Nephron (organoid): ENCODE measurements around the gene DLGAP4.

Source experiments
- H3K27ac Mint-ChIP-seq, 3 experiments: 2 replicates each; pipeline ENCODE4 v1.8.0; 2020; ENCODE audit warnings: mixed read lengths in 3 of 3, mild to moderate bottlenecking in 2 of 3, moderate library complexity in 1 of 3
- H3K27me3 Mint-ChIP-seq: 2 replicates; pipeline ENCODE4 v1.8.0; 2021; ENCODE audit warnings: low read depth, mild to moderate bottlenecking, moderate library complexity, mixed read lengths
- H3K36me3 Mint-ChIP-seq: 2 replicates; pipeline ENCODE4 v1.8.0; 2020; ENCODE audit warnings: low read depth, mixed read lengths
- H3K4me1 Mint-ChIP-seq: 2 replicates; pipeline ENCODE4 v1.8.0; 2020; ENCODE audit warnings: mixed read lengths
- H3K4me3 Mint-ChIP-seq, 3 experiments: 2 replicates each; pipeline ENCODE4 v1.8.0; 2020; ENCODE audit warnings: mild to moderate bottlenecking in 3 of 3, mixed read lengths in 3 of 3, moderate library complexity in 2 of 3
- H3K9me3 Mint-ChIP-seq: 2 replicates; pipeline ENCODE4 v1.8.0; 2020; ENCODE audit warnings: mixed read lengths
- CTCF ChIP-seq, 3 experiments: fragments of 200-600 bp; sonication (generic); IDR thresholded peaks; one replicate each; pipeline ENCODE4 v1.5.0; 2021; ENCODE audit warnings: antibody characterized with exemption in 3 of 3; ENCODE audit not compliant: unreplicated experiment in 3 of 3

The DLGAP4 gene

GRCh38 chr20:36424314-36424713 is 118.2 kb downstream of the DLGAP4 start:
- Mint-ChIP-seq H3K4me1 (no peaks in the 10 kb centered on the region), H3K4me3 (no peak overlapping the region), H3K27me3 (peaks cover 7% of the 10 kb centered on the region), H3K27ac (no peak overlapping the region), H3K36me3 (no peaks in the 10 kb centered on the region), H3K9me3 (no peaks in the 10 kb centered on the region)
- no peak for TF ChIP-seq CTCF (IDR thresholded peaks at IDR 0.05; ENCODE audit: unreplicated experiment in 3 of 3)

GRCh38 chr20:36425166-36425565 is 119.0 kb downstream of the DLGAP4 start:
- H3K36me3 Mint-ChIP-seq = no peaks in the 10 kb centered on the region
- no peak overlapping the region for H3K27ac Mint-ChIP-seq
- peaks cover 7% of the 10 kb centered on the region for H3K27me3 Mint-ChIP-seq
- no peaks in the 10 kb centered on the region for H3K4me1 Mint-ChIP-seq
- no peaks in the 10 kb centered on the region for H3K9me3 Mint-ChIP-seq
- TF ChIP-seq CTCF (IDR thresholded peaks at IDR 0.05; ENCODE audit: unreplicated experiment in 3 of 3) = no peak
- H3K4me3 Mint-ChIP-seq = no peak overlapping the region

GRCh38 chr20:36431604-36432003 is 125.5 kb downstream of the DLGAP4 start:
- Mint-ChIP-seq H3K27ac (no peak overlapping the region), H3K9me3 (no peaks in the 10 kb centered on the region), H3K27me3 (peaks cover 20% of the 10 kb centered on the region), H3K4me1 (no peaks in the 10 kb centered on the region), H3K36me3 (no peaks in the 10 kb centered on the region), H3K4me3 (no peak overlapping the region)
- TF ChIP-seq CTCF (IDR thresholded peaks at IDR 0.05; ENCODE audit: unreplicated experiment in 3 of 3) = no peak

GRCh38 chr20:36432096-36432495 is 126.0 kb downstream of the DLGAP4 start:
- no peaks in the 10 kb centered on the region for H3K36me3 Mint-ChIP-seq
- no peak overlapping the region for H3K27ac Mint-ChIP-seq
- H3K27me3 Mint-ChIP-seq = peaks cover 21% of the 10 kb centered on the region
- H3K4me1 Mint-ChIP-seq = no peaks in the 10 kb centered on the region
- no peaks in the 10 kb centered on the region for H3K9me3 Mint-ChIP-seq
- TF ChIP-seq CTCF (IDR thresholded peaks at IDR 0.05; ENCODE audit: unreplicated experiment in 3 of 3) = no peak
- H3K4me3 Mint-ChIP-seq = no peak overlapping the region

GRCh38 chr20:36434383-36434782 is 128.2 kb downstream of the DLGAP4 start:
- Mint-ChIP-seq H3K9me3 (no peaks in the 10 kb centered on the region), H3K27me3 (peaks cover 28% of the 10 kb centered on the region), H3K4me3 (no peak overlapping the region), H3K27ac (no peak overlapping the region), H3K36me3 (no peaks in the 10 kb centered on the region), H3K4me1 (no peaks in the 10 kb centered on the region)
- no peak for TF ChIP-seq CTCF (IDR thresholded peaks at IDR 0.05; ENCODE audit: unreplicated experiment in 3 of 3)

- Mint-ChIP-seq H3K4me1 (no peaks in the 10 kb centered on the region), H3K27me3 (peaks cover 28% of the 10 kb centered on the region), H3K9me3 (no peaks in the 10 kb centered on the region), H3K36me3 (no peaks in the 10 kb centered on the region), H3K27ac (no peak overlapping the region), H3K4me3 (no peak overlapping the region)
- TF ChIP-seq CTCF (IDR thresholded peaks at IDR 0.05; ENCODE audit: unreplicated experiment in 3 of 3) = no peak
These were observed 129.0 kb downstream of the DLGAP4 start for GRCh38 chr20:36435124-36435523.
